Common myeloid progenitor, CD34-positive (primary cell): ENCODE measurements around the gene RAB25.
A peak's percentile ranks its signal among the peaks of the same experiment; 100 is the strongest.

Experiments used
- CTCF ChIA-PET: fragments of 350-600 bp; sonication (Branson Sonifier 250); formaldehyde crosslinking; loops from one replicate; lab custom pipeline; 2021; ENCODE audit warnings: antibody characterized with exemption; lab: Charles Lee
- POLR2A ChIA-PET: fragments of 350-600 bp; sonication (Branson Sonifier 250); formaldehyde crosslinking; loops from one replicate; lab custom pipeline; 2021; ENCODE audit warnings: antibody characterized with exemption; lab: Charles Lee
- DNase-seq, 3 donors: peaks; one replicate each; pipeline versions ENCODE4 v3.0.0 to v3.0.0-alpha.2; 2013
- H3K27ac ChIP-seq, 2 experiments: 1 replicate in 1 of 2; 2 replicates in 1 of 2; pipeline ENCODE4 v1.7.0; 2013; ENCODE audit warnings: inconsistent platforms in 2 of 2, low read length in 2 of 2, mild to moderate bottlenecking in 2 of 2, low read depth in 1 of 2, moderate library complexity in 1 of 2; ENCODE audit not compliant: severe bottlenecking in 2 of 2, insufficient read depth in 1 of 2, poor library complexity in 1 of 2
- H3K27me3 ChIP-seq, 5 experiments: replicated peaks in 2 of 5; 1 replicate in 3 of 5; 2 replicates in 2 of 5; pipeline versions ENCODE4 v1.6.1 to v1.7.0; 2013; ENCODE audit warnings: low read length in 4 of 5, mild to moderate bottlenecking in 2 of 5, moderate library complexity in 2 of 5, inconsistent platforms in 1 of 5; ENCODE audit not compliant: insufficient read depth in 5 of 5, control insufficient read depth in 4 of 5
- H3K36me3 ChIP-seq, 4 experiments: 1 replicate in 2 of 4; 2 replicates in 2 of 4; pipeline versions ENCODE4 v1.6.1 to v1.7.0; 2013; ENCODE audit warnings: low read length in 3 of 4, control low read depth in 1 of 4, mild to moderate bottlenecking in 1 of 4; ENCODE audit not compliant: control insufficient read depth in 4 of 4, insufficient read depth in 4 of 4
- H3K4me1 ChIP-seq, 4 experiments: 1 replicate in 3 of 4; 2 replicates in 1 of 4; pipeline versions ENCODE4 v1.6.1 to v1.7.1; 2013; ENCODE audit warnings: low read length in 3 of 4, mild to moderate bottlenecking in 3 of 4, control low read depth in 1 of 4, inconsistent platforms in 1 of 4, moderate library complexity in 1 of 4; ENCODE audit not compliant: control insufficient read depth in 4 of 4, insufficient read depth in 4 of 4; ENCODE audit errors: control extremely low read depth in 1 of 4
- H3K4me3 ChIP-seq, 7 experiments: 1 replicate in 4 of 7; 2 replicates in 3 of 7; pipeline versions ENCODE4 v1.5.1 to v1.7.0; 2013; ENCODE audit warnings: mild to moderate bottlenecking in 7 of 7, low read length in 6 of 7, moderate library complexity in 6 of 7, inconsistent platforms in 2 of 7, low read depth in 2 of 7, control low read depth in 1 of 7; ENCODE audit not compliant: insufficient read depth in 4 of 7, control insufficient read depth in 1 of 7; ENCODE audit errors: extremely low read depth in 1 of 7
- H3K9me3 ChIP-seq, 5 experiments: 1 replicate in 4 of 5; 2 replicates in 1 of 5; pipeline versions ENCODE4 v1.6.1 to v1.7.1; 2013; ENCODE audit warnings: low read length in 4 of 5, mild to moderate bottlenecking in 2 of 5, inconsistent platforms in 1 of 5, low read depth in 1 of 5, moderate library complexity in 1 of 5; ENCODE audit not compliant: control insufficient read depth in 4 of 5, insufficient read depth in 2 of 5; ENCODE audit errors: control extremely low read depth in 1 of 5
- WGBS: methylation state at CpG from one replicate; pipeline ENCODE4 v1.1.5; 2013; ENCODE audit not compliant: insufficient coverage; 5-methylcytosine and 5-hydroxymethylcytosine counted together

Gene RAB25

DNA sequence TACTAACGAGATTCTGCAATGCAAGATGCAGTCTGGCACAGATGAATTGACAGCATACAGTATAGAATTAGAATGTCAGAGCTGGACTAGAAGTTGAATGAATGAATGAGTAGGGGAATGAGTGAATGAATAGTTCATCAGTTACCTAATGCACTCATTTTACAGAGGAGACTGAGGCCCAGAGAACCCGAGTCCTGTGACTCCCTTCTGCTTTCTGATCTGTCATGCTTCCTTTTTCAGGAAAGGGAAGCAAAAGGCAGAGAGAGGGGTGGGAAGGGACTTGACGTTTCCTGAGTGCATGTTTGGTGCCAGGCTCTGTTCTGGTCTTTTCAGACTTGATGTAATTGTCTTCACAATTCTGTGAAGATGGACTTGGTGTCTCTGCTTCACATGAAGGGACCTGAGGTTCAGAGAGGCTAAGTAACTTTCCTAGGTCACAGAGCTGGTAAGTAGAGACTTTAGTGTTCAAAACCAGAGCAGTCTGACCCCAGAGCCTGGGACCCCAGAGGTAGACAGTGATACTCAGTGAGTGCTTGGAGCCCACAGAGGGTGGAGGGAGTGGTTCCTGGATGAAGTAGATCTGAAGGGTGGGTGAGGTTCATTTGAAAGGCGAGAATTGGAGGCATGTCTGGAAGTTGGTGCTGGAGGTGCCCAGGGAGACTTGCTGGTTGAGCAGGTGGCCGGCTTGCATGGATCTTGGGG lies 29.3 kb downstream of the RAB25 start:
- POLR2A ChIA-PET = no interaction called here

GRCh38 chr1:156090840-156091188 lies 29.9 kb downstream of the RAB25 start:
- peaks cover 0 to 17% (median 11%) of the 10 kb centered on the region in 4 experiments for H3K4me1 ChIP-seq
- CTCF ChIA-PET = interaction anchor here (0.7 to 29.6 kb wide), 12 partner anchors 8 to 228 kb away, joined by 3 to 1191 read pairs (median 6); partner anchors contain the start of gene LMNA
- no peaks in the 10 kb centered on the region for H3K9me3 ChIP-seq
- WGBS = 47% methylated on average over 13 of the region's 14 CpGs
- DNase-seq = peak; percentile 79 to 88 (median 81)
- H3K4me3 ChIP-seq = no peak overlapping the region
- H3K27me3 ChIP-seq = peaks cover 0 to 5% (median 0%) of the 10 kb centered on the region in 5 experiments
- no peaks in the 10 kb centered on the region for H3K36me3 ChIP-seq
- H3K27ac ChIP-seq = no peak overlapping the region
- POLR2A ChIA-PET = no interaction called here

More for the DNA sequence above, 29.3 kb downstream of the RAB25 start:
- Histone ChIP-seq H3K4me1 (peaks cover 0 to 17% (median 9%) of the 10 kb centered on the region in 4 experiments), H3K4me3 (no peak overlapping the region), H3K36me3 (no peaks in the 10 kb centered on the region), H3K27me3 (peaks cover 0 to 5% (median 0%) of the 10 kb centered on the region in 5 experiments), H3K9me3 (no peaks in the 10 kb centered on the region), H3K27ac (no peak overlapping the region)
- CTCF ChIA-PET = interaction anchor here (1.0 to 29.6 kb wide), 12 partner anchors 9 to 229 kb away, joined by 3 to 1191 read pairs (median 6); partner anchors contain the start of gene LMNA
- WGBS = 11% methylated on average over 4 of the region's 5 CpGs
- DNase-seq = no peak

DNA sequence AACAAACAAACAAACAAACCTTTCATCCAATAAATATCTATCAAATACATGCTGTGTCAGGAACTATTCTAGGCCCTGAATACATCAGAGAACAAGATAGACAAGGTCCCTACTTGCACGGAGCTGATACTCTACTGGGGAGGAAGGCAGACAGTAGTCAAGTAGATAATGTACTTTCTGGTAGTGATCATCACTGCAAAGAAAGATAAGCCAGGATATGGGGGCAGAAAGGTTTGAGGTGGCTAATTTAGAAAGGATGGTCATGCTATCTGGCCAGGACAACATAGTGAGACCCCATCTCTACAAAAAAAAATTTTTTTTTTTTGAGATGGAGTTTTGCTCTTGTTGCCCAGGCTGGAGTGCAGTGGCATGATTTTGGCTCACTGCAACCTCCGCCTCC lies 30.6 kb downstream of the RAB25 start:
- no peak for DNase-seq

GRCh38 chr1:156095906-156096508 lies 35.0 kb downstream of the RAB25 start:
- peaks cover 0 to 29% (median 25%) of the 10 kb centered on the region in 4 experiments for H3K4me1 ChIP-seq
- DNase-seq = no peak
- H3K27ac ChIP-seq = no peak overlapping the region
- no peaks in the 10 kb centered on the region for H3K9me3 ChIP-seq
- ChIA-PET POLR2A (interaction anchor here (0.9 to 3.0 kb wide), 6 partner anchors 11 to 41 kb away, joined by 3 to 18 read pairs (median 8); no protein-coding TSS in a partner anchor), CTCF (interaction anchor here (0.5 to 29.6 kb wide), 12 partner anchors 10 to 238 kb away, joined by 3 to 1191 read pairs (median 4); partner anchors contain the start of genes LMNA, MEX3A and RAB25)
- peaks cover 0 to 14% (median 10%) of the 10 kb centered on the region in 5 experiments for H3K27me3 ChIP-seq
- no peaks in the 10 kb centered on the region for H3K36me3 ChIP-seq
- no peak overlapping the region for H3K4me3 ChIP-seq
- WGBS = 86% methylated on average over 2 of the region's 3 CpGs

More for the DNA sequence above, 30.6 kb downstream of the RAB25 start:
- 96% methylated on average over 2 of the region's 2 CpGs for WGBS
- ChIA-PET POLR2A (no interaction called here), CTCF (interaction anchor here (0.6 to 29.6 kb wide), 7 partner anchors 13 to 228 kb away, joined by 3 to 1191 read pairs (median 5); partner anchors contain the start of gene LMNA)
- H3K27me3 ChIP-seq = peaks cover 0 to 5% (median 0%) of the 10 kb centered on the region in 5 experiments
- H3K4me3 ChIP-seq = no peak overlapping the region
- no peaks in the 10 kb centered on the region for H3K9me3 ChIP-seq
- no peak overlapping the region for H3K27ac ChIP-seq
- peaks cover 0 to 22% (median 18%) of the 10 kb centered on the region in 4 experiments for H3K4me1 ChIP-seq
- H3K36me3 ChIP-seq = no peaks in the 10 kb centered on the region

DNA sequence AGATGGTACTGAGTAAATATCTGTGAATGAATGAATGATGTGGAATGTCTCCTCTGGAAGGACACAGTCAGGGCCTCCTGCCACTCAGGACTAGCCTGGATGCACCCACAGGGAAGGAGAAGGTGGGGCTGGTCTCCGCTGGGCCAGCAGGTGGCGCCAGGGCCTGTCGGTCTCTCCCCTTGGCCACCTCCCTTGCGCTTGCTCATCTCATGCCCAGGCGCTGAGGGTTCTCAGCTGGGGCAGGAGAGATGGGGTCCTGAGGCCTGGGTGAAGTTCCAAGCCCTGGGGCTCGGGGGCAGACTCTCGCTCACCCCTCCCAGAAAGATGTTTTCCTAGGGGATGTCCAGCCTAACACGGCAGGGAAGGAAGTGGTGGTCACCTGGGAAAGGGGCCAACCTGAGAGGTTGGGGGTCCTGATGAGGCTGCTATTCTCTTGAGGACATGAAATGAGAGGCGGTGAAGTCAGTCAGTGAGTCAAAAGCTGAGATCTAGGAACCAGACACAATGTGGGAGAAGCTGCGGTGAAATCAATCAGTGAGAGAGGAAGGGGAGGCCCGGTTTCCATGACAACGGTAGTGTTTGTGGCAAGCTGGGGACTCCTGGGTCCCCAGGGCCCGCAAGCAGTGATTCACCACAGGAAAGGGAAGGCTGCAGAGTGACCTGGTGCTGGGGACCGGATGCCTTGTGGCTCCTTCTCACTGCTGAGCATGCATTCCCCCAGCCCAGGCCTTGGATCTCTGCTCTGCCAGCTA lies 35.9 kb downstream of the RAB25 start:
- POLR2A ChIA-PET = interaction anchor here (0.8 to 3.0 kb wide), 11 partner anchors 9 to 97 kb away, joined by 3 to 18 read pairs (median 5); partner anchors contain the start of gene LMNA
- Histone ChIP-seq H3K27me3 (peaks cover 0 to 16% (median 10%) of the 10 kb centered on the region in 5 experiments), H3K4me1 (peaks cover 0 to 29% (median 25%) of the 10 kb centered on the region in 4 experiments), H3K27ac (peak overlapping the region in 1 of 2 experiments; percentile 52), H3K9me3 (no peaks in the 10 kb centered on the region), H3K36me3 (no peaks in the 10 kb centered on the region), H3K4me3 (peak overlapping the region in 2 of 7 experiments; percentile 6 to 16)
- 1% methylated on average over 11 of the region's 14 CpGs for WGBS
- peak; percentile 98 to 99 (median 99) for DNase-seq
- CTCF ChIA-PET = interaction anchor here (0.7 to 29.6 kb wide), 16 partner anchors 9 to 237 kb away, joined by 3 to 1191 read pairs (median 3); partner anchors contain the start of genes LMNA, MEX3A, PMF1 and RAB25

GRCh38 chr1:156097499-156098178 lies 36.7 kb downstream of the RAB25 start:
- peak in 1 of 3 donors; percentile 38 for DNase-seq
- H3K9me3 ChIP-seq = no peaks in the 10 kb centered on the region
- peaks cover 0 to 17% (median 10%) of the 10 kb centered on the region in 5 experiments for H3K27me3 ChIP-seq
- CTCF ChIA-PET = interaction anchor here (0.7 to 29.6 kb wide), 11 partner anchors 8 to 225 kb away, joined by 3 to 1191 read pairs (median 4); partner anchors contain the start of genes LMNA, MEX3A, PMF1 and RAB25
- WGBS = 66% methylated on average over 4 of the region's 9 CpGs
- peaks cover 0 to 35% (median 28%) of the 10 kb centered on the region in 4 experiments for H3K4me1 ChIP-seq
- POLR2A ChIA-PET = interaction anchor here (0.8 to 3.0 kb wide), 11 partner anchors 8 to 96 kb away, joined by 3 to 18 read pairs (median 5); partner anchors contain the start of gene LMNA
- no peak overlapping the region for H3K27ac ChIP-seq
- H3K36me3 ChIP-seq = no peaks in the 10 kb centered on the region
- peak overlapping the region in 1 of 7 experiments; percentile 6 for H3K4me3 ChIP-seq
